ENCODE results near the gene TMEM263.
A peak's percentile ranks its signal among the peaks of the same experiment; 100 is the strongest.
"Not testable (repeated sequence)": the region's sequence is repeated elsewhere in the genome, so short reads cannot be mapped to it uniquely, and the experiment has no call there.

TMEM263 gene

DNA sequence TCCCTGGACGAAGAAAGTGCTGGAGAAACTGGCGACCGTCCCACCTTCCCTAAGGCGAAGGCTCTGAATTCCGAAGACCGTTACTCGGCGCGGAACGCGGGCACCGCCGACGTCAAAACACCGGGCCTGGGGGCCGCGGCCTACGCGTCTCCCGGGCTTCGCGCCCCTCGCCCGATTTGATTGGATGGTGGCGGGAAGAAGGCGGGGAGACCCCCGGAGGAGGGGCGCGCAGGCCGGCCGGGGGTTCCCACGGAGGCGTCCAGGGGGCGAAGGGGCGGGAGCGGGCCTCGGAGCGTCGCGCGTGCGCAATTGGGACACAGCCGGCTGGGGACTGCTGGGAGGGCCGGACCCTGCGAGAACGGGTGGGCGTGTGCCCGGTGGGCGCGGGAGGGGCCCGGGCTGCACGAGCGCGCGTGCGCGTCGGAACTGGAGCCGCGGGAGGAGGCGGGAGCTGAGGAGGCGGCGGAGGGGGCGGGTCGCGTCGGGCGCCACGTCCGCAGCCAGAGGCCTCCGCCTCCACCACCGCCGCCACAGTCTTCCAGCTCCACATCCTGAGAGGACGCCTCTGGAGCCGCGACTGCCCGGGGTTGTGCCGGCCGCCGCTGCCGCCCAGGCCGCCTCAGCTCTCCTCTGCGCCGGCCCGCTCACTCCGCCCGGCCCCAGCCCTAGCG lies at the start of gene TMEM263:
Gene TMEM263 (plus strand): TSS at position 531 of the 671 bp plus-strand sequence. CDS start 11,210 bp downstream, outside the sequence.
- DNase-seq: peak; percentile 75

DNA sequence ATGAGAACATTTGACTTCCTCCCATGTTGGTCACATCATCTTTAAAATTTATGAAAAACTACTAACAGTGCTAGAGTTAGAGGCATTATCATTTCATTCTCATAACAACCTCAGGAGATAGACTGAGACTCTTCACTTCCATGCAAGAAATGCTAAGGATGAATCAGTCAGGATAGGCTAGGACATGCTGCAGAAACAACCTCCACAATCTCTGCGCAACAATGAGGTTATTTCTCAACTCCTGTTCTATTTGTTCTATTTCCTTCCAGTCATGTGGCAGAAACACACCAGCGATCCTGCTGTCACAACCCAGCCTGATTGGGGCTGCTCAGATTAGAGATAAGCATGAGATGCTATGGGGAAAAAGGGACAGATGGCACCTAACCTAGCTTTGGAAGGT lies 49.0 kb upstream of the TMEM263 start:
- no peak for DNase-seq

DNA sequence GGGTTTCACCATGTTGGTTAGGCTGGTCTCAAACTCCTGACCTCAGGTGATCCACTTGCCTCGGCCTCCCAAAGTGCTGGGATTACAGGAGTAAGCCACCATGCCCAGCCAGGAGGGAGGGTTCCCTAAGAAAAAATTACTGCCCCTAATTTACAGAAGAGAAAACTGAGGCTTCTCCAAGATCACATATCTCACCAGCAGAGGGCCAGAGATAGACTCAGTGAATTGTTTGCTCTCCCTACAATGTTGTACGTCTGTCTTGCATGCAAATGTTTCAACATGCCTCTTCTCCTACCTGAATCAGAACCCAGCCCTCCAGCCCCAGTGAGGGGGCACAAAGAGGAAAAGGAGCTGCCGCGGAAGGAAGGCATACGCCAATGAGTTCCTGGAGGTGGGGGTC lies 48.3 kb upstream of the TMEM263 start:
- no peak for DNase-seq

DNA sequence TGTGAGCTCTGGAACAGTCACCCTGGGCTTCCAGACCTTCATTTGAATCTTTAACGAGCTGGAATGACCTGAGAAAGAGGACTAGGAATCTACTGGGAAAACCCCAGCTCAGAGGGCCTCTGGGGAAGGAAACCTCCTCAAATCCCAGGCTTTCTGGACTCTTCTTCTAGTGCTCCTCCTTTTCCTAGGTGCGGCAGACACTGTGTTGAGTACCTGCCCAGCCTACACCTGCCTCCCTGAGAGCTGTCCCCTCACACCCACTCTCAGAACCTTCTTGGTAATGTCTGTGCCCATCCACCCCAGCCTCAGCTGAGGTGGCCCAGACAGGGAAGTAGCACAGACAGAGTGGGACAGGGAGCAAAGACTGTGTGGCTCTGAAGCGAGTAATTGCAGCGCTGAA lies 47.9 kb upstream of the TMEM263 start:
- DNase-seq: no peak

DNA sequence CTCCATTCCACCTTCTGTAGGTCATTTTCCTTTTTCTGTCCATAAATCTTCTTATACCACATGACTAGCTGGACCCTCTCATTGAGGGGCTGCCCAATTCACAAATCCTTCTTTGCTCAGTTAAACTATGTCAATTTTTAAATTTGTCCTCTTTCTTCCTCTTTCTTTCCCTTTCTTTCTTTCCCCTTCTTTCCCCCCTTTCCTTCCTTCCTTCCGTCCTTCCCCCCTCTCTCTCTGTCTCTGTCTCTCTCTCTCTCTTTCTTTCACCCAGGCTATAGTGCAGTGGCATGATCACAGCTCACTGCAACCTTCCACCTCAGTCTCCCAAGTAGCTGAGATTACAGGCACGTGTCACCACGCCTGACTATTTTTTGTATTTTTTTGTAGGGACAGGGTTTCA lies 47.1 kb upstream of the TMEM263 start:
- no peak for DNase-seq

DNA sequence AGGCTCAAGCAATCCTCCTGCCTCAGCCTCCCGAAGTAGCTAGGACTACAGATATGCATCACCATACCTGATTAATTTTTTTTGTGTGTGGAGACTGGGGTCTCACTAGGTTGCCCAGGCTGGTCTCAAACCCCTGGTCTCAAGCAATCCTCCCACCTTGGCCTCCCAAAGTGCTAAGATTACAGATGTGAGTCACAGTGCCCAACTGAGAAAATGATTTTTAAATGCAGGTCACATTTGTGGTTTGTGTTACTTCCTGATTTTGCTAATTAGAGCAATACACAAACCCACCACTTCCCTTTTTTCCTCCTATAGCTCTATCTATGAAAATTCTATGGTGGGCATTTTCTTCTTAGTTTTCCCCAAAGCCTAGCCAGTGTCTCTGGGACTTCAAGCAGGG lies 45.5 kb upstream of the TMEM263 start:
- DNase-seq: no peak

DNA sequence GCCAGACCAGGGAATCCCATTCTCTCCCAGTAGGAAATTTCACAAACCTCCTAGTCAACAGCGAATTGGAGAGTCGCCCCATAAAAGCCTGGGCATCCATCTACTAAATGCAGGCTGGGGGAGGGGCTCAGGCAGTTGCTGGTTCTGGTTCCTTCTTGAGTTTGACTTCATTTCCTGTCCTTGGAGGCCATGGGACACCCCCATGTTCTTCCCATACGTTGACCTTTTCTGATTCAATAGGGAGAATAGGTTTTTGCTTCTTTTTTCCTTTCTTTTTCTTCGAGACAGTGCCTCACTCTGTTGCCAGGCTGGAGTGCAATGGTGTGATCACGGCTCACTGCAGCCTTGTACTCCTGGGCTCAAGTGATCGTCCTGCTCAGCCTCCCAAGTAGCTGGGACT lies 44.1 kb upstream of the TMEM263 start:
- DNase-seq: no peak

DNA sequence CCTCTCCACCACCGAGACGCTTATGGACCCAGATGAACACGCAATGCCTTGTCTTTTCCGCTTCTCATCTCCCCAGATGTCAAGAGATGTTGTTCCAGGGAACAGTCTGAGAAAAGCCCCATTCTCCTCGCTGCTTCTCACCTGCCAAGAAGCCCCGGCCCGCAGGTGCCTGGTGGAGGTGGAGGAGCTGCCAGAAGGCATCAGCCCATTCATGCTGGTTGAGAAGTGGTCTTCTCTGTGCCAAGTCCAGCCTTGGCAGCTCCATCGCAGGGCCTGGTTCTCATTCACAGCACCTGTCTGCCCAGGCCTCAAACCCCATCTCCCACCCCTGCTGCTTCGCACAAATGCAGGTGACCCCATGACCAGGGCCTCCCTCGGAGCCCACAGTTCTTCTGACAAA lies 42.3 kb upstream of the TMEM263 start:
- DNase-seq: no peak

DNA sequence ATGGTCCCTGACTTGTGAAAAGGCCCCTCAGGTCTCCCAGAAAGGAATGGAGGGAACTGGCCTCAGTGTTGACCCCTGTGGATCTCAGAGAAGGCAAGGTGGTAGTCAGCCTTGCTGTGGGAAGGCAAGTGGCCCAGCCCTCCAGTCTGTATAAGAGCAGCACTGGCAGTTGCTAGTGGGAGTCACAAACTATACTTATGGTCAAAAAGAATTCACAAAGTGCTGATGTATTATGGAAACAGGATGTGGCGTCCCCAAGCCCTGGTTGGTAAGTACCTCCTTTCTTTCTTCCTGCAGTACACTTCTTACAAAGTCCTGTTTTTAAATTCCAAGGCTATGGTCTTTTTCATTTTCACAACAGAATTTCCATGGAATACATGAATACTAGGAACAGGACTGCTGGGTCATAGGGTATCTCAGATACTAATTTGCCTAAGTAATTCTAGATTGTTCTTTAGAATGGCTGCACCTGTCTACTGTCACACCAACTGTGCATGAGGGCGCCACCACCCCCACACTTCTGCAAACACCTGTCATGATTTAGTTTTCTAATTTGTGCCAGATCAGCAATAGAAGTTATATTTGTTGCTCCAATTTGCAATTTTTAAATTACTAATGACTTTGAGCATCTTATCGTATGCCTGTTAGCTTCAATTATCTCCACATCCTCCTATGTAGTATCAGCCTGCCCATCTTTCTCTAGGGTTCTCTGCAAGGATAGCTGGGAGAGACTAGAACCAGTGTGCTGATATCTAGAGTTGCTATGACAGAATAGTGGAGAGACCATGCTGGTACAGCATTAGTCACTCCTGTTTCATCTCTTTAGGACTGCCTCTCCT lies 40.7 kb upstream of the TMEM263 start:
- no peak for DNase-seq

DNA sequence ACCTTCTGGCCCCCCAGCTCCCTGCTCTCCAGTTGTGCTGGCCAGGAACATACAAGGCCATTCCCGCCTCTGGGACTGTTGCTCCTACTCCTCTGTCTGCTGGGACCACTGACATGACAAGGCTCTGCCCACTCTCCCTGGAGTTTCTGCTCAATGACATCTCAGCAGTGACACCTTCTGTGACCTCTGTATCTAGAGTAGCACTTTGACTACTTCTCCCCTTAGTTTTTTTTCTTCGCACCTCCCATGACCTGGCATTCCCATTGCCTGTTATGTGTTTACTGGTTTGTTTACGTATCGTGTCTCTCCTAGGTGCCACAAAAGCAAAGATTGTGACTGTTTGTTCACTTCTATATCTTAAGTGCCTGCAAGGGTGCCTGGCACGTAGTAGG lies 40.1 kb upstream of the TMEM263 start:
- no peak for DNase-seq

DNA sequence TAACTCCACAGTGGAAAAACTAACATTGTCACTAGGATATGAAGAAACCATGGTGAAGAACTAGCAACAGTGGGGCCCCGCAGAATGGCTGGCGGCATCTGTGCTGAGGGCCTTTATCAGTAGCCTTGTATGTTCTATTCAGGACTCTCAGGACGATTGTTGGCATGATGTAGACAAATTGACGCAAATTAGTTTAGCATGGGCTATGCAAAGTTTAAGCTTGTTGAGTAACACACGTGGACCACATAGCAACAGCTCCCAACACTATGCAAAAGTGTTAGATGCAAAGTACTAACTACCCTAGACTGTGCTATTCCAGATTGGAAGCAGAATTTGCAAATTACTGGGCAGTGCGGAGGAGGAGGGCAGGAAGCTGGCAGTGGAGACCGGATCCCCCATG lies 38.2 kb upstream of the TMEM263 start:
- no peak for DNase-seq

DNA sequence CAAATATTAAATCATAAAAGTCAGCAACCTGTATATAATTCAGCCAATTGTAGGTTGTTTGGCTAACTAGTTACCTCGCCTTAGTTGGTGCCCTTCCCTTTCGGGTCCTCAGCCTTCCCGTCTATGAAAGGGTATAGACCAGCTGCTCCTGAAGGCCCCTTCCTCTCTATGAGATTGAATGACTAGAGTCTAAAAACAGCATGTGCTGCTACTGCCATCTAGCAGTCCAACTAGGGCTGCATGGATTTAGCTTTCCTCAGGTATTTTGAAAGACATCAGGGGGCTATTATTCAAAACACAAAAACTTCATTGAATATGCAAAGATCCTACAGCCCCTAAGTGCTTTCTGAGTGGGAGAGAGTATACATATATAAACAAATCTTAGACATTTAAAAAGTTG lies 37.0 kb upstream of the TMEM263 start:
- DNase-seq: no peak

DNA sequence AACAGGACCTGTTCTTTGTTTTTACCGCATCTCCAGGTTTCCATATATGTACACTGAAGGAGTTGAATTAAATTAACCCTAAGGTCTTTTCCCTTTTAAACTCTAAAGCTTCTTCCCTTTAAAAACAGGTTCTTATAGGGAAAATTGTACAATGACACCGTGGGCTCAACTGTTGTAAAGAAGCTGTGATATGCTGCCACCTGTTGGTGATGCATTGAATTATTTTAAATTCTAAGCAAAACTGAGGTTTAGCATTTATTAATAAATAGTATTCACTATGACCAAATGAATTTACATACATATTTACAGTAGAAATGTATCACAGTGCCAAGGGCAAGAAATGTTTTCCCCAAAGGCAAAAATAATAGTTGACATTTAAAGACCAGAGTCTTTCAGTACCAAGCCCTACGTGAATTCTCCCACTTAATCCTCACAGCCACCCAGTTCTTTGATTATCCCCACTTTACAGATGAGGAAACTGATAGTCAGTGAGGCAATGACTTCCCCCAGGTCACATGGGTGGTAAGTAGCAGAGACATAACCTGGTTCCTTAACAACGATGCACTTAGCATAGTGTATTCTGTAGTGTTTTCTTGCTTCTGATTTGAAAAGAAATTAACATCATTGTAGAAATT lies 35.7 kb upstream of the TMEM263 start:
- no peak for DNase-seq

DNA sequence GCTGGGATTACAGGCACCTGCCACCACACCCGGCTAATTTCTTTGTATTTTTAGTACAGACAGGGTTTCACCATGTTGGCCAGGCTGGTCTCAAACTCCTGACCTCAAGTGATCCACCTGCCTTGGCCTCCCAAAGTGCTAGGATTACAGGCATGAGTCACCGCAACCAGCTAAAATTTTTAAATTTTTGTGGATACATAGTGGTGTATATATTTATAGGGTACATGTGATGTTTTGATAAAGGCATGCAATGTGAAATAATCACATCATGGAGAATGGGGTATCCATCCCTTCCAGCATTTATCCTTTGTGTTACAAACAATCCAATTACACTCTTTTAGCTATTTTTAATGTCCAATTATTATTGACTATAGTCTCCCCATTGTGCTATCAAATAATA lies 33.7 kb upstream of the TMEM263 start:
- DNase-seq: not testable (repeated sequence)

DNA sequence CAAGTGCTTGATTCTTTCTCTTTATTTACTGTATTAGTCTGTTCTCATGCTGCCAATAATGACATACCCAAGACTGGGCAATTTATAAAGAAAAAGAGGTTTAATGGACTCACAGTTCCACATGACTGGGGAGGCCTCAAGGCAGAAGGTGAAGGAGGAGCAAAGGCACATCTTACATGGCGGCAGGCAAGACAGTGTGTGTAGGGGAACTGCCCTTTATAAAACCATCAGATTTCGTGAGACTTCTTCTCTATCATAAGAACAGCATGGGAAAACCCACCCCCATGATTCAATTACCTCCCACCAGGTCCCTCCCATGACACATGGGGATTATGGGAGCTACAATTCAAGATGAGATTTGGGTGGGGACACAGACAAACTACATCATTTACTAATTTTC lies 32.1 kb upstream of the TMEM263 start:
- not testable (repeated sequence) for DNase-seq

DNA sequence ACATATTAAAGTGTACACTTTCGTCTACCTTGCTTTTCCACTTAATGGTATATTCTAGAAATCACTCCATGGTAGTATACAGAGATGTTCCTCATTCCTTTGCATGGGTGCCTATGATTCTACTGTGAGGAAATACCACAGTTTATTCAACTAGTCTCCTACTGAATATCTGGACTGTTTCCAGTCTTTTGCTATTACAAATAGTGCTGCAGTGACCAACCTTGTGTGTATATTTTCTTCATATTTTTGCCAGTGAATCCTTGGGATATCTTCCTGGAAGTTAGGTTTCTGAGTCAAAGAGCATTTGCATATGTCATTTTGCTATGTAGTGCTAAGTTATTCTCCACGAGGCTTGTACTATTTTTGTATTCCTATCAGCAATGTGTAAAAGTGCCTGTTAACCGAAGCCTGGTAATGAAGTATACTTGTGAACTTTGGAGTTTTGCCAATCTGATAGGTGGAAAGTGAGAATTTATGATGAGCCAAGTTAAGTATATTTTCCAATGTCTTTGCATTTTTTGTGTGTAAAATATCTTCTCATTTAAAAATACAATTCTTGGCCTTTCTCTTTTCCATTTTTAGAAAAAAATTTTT lies 31.3 kb upstream of the TMEM263 start:
- no peak for DNase-seq

DNA sequence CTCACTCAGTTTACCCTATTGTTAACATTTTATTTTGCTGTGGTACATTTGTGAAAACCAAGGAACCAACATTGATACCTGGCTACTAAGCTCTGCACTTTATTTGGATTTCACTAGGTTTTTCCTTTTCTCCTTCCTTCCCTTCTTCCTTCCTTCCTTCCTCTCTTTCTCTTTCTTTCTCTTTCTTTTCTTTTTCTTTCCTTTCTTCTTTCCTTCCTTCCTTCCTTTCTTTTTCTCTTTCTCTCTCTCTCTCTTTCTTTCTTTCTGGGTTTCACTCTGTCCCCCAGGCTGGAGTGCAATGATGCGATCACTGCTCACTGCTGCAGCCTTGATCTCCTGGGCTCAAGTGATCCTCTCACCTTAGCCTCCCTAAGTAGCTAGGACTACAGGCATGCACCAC lies 29.1 kb upstream of the TMEM263 start:
- DNase-seq: no peak

DNA sequence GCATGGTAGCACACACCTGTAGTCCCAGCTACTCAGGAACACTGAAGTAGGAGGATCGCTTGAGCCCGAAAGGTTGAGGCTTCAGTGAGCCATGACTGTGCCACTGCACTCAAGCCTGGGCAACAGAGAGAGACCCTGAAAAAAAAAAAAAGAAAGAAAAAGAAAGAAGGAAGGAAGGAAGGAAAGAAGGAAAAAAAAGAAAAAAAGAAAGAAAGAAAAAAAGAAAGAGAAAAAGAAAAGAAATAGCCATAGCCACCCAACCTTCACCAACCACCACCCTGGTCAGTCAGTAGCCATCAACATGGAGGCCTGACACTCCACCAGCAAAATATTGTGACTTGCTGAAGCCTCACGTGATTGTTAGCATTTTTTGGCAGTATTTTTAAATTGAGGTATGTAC lies 21.4 kb upstream of the TMEM263 start:
- DNase-seq: no peak

DNA sequence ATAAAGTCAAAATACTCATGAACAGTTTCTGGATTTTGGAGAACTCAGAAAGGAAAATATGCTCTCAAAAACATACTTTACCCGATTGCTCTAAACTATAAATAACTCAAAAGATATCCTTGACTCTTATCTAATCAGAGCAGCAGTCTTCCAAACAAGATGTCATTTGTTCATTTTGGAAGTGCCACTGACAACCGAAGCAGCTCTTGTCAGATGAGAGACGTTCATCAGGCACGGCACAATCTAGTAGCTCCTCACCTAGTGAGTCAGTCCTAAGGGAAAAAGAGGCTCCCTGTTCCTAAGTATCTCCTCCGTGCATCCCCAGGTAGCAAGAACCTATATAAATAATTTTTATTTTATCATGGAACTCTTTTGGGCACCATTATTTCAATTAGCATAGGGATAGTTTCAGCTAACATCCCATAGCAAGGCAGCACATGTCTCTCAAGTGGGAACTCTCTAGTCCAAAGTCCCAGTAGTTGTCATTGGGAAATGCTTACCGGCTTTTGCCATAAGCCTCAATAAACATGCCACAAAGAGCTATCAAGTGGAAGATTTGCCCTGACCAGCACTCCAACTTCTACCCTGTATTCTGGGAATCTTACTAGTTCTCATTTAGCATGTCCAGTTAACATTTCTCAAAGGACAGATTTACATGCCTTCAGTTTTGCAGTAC lies 14.1 kb upstream of the TMEM263 start:
- DNase-seq: no peak

DNA sequence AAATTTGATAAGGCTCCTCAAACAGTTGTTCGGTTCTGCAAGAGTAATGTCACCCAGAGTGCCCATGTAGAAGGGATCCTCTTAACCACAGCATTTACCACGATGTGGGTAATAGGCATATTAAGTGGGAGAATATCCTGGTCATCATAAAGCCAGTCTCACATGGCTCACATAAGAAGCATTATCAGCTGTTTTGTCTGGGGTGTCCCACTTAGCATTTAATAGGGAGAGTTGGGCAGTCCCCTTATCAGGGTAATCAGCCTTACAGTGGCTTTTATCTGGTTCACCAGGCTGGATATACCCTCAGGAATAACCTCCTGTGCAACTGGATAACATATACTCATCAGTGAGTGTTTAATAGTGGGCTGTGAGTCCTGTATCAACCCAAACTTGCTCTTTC lies 12.9 kb upstream of the TMEM263 start:
- no peak for DNase-seq

DNA sequence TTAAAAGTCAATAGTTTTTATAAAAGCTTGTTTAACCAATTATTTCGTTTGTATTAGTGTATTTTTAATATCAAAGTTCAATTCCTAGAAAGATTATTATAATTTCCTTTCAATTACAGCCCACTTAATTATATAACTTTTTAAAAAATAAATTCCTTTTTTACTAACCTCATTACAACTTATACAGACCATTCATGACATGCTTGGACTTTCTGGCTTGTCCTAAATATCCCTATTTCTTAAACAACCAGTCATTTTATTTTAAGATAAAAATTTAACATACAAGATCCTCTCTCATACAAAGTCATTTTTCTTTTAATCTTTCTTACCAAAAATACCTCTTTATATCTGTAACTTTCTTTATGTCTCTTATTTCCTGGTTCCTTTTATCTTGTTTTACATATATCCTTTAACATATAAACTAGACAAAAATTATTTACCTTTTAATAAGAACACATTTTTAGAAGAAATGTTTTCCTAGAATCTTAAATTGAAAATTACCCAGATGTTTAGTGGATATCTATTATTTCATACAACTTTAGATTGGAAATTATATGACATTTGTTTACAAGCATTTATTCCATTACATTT lies 10.4 kb upstream of the TMEM263 start:
- no peak for DNase-seq

DNA sequence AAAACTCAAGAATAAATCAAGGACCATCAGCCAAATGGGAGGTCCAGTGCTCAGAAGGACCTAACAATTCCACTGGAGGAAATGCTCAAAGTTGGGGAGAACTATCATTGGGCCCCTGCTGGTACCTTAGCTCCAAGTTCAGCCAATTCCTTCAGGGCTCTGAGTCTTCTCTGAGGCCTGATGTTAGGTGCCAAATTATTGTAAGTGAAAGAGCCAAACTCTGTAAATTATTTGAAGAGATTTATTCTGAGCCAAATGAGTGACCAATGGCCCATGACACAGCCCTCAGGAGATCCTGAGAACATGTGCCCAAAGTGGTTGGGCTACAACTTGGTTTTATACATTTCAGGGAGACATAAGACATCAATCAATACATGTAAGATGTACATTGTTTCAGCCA lies 8.2 kb upstream of the TMEM263 start:
- no peak for DNase-seq

DNA sequence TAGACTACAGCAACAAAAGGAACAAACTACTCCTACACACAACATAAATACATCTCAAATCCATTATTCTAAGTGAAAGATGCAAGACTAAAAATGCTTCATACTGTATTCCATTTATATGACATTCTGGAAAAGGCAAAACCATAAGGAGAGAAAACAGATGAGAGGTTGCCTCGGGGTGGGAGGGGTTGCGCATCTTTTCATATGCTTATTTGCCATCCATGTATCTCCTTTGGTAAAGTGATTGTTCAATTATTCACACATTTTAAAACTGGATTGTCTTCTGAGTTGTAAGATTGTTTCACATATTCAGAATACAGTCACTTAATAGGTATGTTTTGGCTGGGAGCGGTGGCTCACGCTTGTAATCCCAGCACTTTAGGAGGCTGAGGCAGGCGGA lies 5.1 kb upstream of the TMEM263 start:
- DNase-seq: no peak

Measured in DMS 273 treated with DMSO at 0.1 percent for 48 hours (cell line).